Stomach (tissue), 4 donors: Measurements from ENCODE around the gene B3GAT1.

Experiments used
- CTCF ChIP-seq, 7 experiments: fragments of 450-650 bp in 4 of 7; fragments of 200-600 bp in 3 of 7; sonication (generic) in 3 of 7; IDR thresholded peaks; one replicate each; pipeline ENCODE4 v1.5.1; 2016 to 2019; ENCODE audit warnings: antibody characterized with exemption in 7 of 7, control low read depth in 2 of 7, mild to moderate bottlenecking in 1 of 7
- POLR2A ChIP-seq, 4 donors: fragments of 450-650 bp; IDR thresholded peaks; one replicate each; pipeline ENCODE4 v1.6.1; 2016; ENCODE audit warnings: antibody characterized with exemption in 4 of 4, control low read depth in 2 of 4, mild to moderate bottlenecking in 1 of 4, moderate library complexity in 1 of 4
- POLR2AphosphoS5 ChIP-seq, 3 donors: sonication (generic); formaldehyde crosslinking; IDR thresholded peaks; one replicate each; pipeline ENCODE4 v1.6.1; 2016; ENCODE audit warnings: antibody characterized with exemption in 3 of 3

GRCh38 chr11:134433251-134433650, 21.2 kb upstream of the B3GAT1 start:
- TF ChIP-seq POLR2A (IDR thresholded peaks at IDR 0.05) (no peak), CTCF (IDR thresholded peaks at IDR 0.05) (no peak), POLR2AphosphoS5 (IDR thresholded peaks at IDR 0.05) (no peak)
